NCI-H1092 treated with DMSO at 0.1 percent for 48 hours (cell line): ENCODE measurements around the gene TFB1M.
"Not testable (repeated sequence)": the region's sequence is repeated elsewhere in the genome, so short reads cannot be mapped to it uniquely, and the experiment has no call there.

ENCODE experiments used
- DNase-seq: peaks from one replicate; lab custom pipeline; 2025; lab: John Stamatoyannopoulos, UW

Gene TFB1M

DNA sequence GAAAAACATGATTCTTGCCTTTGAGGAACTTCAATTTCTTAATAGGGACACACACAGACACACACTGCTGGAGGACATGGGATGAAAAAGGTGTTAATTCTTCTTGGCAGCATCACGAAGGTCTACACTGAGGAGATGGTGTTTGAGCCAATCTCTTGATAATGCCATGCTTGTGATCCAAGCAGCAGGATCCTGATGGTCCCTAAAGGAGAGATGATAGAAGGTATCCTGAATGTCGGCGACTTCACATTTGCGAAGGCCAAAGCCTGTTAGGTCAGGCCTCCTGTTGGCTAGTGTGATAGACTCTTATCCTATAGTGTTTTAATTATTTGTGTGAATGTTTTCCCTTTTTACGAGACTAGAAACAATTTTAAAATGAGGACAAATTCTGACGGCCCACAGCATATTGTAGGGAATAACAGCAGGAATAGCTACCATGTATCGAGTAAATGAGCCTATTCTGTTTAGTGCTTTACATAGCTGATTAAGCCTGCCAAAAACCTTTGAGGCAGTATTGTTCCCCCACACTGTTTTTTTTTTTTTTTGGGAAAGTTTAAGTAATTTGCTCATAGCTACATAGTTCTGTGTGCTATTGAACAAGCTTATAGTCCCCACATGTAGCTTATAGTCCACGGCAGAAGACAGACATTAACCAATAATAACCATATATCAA is 15.3 kb upstream of the TFB1M start:
- no peak for DNase-seq

DNA sequence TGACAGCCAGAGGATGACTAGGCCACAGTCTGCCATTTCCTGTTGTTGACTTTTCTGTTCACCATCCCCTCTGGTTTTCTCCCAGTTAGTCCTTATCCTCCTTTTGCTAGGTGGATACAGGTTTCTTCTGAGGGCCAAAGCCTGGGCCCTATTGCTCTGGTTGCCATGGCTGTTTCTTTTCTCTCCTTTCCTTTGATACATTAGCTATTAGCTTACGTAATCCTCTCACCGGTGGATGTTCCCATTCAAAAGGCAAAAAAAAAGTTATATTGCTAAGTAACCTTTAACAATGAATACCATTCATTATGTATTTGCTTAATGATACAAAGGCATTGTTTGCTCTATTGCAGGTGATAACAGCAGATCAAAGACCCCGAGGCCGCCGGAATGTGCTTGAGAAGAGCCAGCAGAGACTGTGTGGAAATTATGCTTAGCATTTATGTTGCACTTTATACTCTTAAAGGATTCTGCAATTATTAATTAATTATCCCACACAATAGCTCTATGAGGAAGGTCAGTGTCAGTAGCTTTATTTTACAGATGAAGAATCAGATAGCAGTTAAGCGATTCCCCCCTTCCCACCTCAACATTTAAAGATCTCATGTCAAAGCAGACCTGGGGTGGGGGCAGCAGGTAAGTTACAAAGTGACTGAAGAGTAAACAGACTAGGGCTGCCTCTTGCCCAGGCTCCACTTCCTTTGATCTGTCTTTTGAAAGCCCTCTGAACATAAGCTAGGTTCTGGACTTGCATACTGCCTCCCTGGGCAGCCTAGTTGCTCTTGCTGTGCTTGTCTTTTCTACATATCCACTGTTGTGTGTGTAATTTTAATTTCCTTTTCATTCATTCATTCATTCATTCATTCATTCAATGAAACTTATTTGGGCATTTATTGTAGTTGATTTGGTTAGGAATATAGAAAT is 14.5 kb upstream of the TFB1M start:
- DNase-seq = no peak

DNA sequence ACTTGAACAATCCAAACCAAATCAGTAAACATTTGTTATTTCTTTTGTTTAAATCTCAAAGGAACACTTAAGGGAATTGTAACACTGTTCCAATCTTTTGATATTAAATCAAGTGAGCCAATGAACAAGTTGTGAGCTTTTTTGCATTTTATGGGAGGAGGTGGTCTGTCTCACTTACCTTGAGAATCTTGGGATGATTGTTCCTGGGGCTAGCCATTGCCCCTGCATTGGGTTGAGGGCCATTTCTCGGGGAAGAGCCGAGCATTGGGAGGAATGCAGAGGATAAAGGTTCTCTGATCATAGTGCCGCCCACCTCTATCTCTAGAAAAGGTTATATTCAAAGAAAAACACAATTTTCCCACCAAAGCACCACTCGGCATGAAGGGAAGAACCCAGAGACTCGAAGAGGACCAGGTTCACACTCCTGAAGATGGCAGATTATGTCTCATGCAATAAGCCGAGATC is 13.8 kb upstream of the TFB1M start:
- DNase-seq = no peak

DNA sequence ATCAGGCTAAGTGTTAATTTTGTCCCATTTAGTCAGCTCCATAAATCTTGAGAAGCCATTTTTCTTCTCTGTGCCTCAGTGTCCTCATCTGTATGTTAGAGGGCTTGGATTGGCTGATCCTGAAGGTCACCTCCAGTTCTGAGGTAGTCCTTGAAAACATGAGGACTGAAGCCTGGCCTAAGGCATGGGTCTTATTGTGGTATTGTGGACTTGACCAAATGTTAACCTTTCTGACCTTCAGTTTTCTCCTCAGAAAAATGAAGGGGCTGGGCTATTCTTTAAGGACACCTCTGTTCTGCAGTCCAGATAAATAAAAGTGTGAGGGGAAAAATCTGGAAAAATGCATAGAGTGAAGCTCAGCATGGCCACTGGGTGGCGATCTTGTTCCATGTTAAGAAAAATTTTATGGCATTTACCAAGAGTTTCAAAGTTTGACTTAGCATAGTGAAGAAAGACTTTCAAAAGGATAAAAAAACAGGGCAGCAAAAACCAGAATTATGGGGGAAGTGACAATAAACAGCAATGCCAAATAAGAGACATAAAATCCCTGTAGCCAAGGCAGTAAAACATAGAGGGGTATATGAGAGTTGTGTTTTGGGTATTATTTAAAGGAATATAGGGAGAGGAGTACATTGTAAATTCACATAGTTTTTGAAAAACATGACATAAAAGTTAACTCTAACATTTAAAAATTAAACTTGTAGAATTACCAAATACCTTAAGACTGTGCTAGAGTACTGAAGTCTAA is 13.2 kb upstream of the TFB1M start:
- peak; percentile 64 for DNase-seq

DNA sequence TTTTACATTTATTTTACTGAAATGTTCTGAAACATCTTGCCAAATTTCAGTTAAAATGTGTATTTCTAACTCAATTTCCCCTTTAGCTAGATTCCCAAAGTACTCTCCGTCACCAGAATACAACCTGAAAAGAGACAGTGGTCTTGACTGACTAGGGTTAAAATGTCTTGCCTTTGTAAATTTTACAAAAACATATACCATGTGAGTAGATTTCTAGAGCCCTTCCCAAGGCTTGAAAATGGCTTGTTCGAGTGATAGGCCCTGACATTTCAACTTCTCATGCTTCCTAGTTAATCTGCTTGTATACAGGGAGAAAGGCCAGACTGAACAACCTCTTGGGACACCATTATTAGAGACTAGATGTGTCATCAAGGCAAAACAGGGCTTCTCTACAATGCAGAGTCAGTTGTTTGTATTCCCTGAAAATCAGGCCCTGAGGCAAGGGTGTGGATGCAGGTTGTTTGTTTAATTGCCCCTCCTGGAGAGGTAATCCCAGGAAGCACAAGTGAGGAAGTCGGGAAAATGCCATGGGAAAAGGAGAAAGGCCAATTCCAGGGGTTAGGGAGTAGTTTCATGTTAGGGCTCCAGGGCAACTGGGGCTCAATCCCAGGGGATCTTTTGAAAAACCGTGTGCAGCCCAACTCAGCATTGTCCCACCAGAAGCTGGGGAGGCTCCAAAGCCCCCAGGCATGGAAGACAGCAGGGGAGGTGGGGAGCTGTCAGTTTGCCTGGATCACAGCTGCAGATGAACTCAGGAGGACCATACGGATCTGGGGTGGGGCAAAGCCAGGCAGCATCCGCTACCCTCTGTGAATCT is 11.6 kb upstream of the TFB1M start:
- DNase-seq = no peak

DNA sequence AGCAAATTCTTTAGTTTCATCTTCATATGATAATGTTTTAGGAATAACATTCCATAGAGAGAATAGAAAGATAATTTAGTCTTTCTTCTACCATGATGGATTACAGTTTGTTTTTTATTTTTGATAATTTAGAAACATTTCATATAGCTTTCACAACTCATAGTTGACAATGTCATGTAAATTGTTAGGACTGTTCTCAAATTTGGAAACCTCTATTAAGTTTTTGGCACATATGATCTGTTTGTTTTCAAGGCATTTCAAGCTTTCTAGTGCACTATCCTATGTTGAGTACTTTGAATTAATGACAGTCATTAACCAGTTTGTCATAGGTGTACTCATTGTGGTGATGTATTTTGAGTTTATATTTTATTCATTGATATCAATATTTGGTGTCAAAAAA is 10.7 kb upstream of the TFB1M start:
- DNase-seq = no peak

DNA sequence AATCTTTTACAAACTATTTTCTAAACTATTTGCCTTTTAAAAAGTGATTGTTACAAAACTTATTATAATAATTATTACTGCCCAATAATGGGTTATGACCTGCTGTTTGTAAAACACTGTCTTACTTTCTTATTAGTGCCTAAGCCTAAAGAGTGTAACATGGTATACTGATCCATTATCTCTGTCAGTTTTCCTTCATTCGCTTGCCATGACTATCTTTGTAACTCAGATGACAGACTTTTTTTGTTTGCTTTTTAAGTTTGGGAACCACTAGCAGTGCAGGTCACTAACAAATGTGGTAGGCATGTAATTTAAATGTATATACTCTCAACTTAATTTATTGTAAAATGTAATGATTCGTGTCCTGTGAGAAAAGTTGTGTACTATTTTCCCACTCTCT is 9.9 kb upstream of the TFB1M start:
- no peak for DNase-seq

DNA sequence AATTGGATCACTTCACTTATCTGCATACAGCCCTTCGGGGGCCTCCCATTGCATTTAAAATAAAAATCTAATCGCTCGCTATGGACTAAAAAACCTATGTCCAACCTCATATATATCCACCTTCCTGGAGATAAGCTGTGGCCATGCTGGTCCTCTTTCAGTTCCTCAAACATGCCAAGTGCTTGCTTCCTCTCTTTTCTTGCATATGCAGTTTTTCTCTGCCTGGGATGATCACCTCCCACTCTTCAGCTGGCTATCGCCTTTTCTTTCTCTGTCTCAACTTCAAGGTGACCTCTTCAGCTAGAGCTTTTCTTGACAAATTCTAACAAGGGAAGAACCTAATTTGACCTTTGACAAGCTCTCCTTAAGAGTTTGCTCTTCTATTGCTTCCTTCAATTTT is 5.6 kb upstream of the TFB1M start:
- DNase-seq = no peak

DNA sequence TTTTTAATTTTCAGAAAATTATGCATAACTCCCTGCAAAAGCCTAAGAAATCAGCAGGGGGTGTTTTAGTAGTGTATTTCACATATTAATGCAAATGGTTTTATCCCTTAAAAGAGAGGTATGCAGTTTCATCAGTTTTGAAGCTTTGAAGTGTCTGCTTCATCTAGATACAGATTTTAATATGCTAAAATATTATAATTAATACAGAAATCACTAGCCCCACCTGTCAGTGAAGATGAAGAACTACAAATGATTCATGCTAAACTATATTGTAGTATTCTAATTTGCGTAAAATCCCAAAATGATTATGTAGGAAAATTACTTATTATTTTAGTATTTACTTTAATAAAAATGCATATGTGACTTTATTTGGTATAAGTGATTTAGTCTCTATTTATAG is 2.9 kb upstream of the TFB1M start:
- DNase-seq = no peak

DNA sequence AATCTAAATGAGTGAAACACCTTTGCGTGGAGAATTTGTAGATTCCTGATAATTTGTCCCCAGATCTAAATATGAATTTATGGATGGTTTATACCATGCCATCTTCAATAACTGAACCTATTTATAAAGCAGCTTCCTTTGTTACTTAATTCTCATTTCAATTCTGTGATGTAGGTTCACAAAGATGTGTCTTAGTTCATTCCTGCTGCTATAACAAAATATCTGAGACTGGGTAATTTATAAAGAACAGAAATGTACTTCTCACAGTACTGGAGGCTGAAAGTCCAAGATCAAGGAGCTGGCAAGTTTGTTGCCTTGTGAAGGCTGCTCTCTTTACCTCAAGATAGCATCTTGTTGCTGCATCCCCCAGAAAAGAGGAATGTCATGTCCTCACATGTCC is 2.1 kb upstream of the TFB1M start:
- DNase-seq = no peak

DNA sequence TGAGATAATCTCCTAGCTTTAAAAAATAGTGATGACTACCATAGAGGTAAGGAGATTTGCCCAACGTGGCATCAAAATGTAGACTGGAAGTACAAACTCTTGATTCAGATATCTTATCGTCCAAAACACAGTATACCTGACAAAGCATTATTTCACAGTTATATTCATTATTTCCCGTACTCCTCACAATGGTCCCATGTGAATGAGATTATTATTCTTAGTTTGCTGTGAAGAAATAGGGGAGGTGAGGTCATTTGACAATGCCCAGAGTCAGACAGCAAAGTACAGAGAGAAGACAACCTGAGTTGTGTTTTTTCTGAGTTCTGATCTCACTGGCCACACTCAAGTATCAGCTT is 1.2 kb upstream of the TFB1M start:
- DNase-seq = no peak

DNA sequence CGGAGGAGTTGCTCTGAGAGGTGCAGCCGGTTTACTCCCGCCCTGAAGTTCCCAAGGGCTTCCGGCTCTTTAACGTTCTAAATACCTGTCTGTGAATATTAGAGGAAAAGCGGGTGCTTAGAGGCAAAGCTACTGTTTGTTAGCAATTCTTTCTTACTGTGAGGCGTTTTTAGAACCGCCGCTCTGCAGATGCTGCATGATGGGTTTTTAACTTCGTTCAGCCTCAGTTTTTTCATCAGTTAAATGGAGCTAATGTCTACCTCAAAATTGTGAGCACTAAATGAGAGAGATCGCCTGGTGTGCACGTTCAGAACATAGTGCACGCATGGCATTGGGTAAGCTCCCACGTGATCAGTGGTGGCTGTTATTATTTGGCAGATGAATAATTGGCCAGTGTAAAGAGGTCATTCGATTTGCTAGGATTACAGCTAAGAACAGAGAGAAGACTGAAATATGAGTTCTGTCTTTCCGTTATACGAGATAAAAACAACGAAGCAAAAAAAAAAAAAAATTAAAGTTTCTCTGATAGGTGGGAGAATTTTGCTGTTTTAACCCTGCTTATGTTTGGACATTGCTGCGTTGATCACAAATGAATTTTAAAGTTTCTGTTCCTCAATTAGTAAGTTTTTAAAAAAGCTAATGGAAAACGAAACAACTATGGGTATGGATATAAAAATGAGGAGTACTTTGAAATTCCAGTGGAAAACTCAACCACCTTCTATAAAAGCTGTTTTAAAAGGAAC is 660 bp upstream of the TFB1M start:
- DNase-seq = peak; percentile 96

DNA sequence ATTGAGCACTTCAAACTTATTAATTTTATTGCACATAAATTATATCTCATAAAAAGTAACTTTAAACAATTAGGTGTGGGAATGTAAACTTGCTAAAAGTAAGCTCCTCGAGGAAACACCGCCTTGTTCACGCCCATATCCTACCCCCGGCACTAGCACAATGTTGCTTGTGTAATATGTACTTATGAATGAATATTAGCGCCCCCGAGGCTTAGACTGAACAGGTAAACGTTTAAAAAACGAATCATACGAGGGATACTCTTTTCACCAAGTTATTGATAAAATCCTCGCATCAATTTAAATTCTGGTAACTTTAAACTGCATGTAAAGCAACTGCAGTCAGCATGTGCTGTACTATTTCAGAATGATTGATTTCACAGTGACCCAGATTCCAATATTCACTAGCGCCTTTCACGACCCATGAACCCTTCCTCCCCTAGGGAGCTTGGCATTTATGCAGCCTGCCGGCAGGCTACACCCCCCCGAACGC is 637 bp downstream of the TFB1M start:
- peak; percentile 39 for DNase-seq

DNA sequence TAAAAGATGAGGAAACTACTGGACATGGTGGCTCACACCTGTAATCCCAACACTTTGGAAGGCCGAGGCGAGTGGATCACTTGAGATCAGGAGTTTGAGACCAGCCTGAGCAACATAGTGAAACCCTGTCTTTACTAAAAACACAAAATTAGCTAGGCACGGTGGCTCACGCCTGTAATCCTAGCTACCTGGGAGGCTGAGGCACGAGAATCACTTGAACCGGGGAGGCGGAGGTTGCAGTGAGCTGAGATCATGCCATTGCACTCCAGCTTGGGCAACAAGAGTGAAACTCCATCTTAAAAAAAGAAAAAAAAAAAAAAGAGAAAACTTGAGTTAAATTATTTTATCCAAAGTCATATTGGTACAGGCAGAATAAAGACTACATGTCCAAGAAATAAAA is 1.3 kb downstream of the TFB1M start:
- DNase-seq = not testable (repeated sequence)

DNA sequence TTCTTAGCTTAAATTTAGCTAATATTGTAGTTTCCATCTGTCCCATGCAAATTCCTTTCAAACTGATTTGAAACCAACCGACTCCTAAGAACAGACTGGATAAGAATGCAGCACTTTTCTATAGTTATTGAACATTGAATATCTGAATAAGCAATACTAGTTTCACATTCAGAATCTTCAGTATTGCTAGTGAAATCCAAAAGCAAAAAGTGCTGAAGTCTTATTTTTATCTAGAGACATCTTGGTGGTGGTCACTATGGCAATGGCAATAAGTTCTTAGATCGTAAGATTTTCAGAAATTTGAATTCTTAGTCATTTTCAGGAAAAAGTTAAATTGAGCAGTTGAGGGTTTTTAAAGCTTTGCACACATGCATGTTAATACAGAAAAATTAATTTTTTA is 2.7 kb downstream of the TFB1M start:
- DNase-seq = no peak

DNA sequence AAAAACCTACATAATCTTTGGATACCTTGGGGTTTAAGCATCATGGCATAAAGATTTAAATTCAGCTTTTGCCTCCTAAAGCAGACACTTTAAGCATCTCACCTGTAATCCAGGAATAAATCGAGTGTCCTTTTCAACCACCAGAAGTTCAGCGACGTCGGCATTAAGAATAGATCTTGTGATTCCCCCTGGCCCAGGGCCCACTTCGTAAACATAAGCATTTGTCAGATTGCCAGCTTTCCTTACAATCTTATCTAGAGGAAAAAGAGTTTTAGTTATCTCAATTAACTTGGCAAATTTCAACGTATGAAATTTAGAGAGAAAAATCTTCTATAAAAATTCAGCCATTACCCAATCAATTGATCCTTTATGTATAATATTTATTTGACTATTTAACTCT is 3.2 kb downstream of the TFB1M start:
- DNase-seq = peak; percentile 10

DNA sequence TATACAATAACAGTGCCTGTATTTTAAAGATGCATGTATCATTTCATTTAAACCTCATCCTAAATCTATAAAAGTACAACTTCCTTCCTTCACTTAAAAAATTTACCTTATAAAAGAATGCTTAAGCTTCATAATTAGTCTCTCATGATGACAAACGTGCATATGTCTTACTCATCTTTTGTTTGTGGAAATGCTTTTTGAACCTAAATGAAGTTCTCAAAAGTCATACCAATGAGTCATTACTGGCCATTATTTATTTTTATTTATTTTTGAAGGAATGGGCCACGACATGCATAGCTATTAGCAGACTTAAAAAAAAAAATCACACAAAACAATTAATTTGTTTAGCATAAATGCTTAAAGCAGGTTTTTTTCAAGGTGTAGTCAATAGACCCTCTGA is 3.7 kb downstream of the TFB1M start:
- no peak for DNase-seq

DNA sequence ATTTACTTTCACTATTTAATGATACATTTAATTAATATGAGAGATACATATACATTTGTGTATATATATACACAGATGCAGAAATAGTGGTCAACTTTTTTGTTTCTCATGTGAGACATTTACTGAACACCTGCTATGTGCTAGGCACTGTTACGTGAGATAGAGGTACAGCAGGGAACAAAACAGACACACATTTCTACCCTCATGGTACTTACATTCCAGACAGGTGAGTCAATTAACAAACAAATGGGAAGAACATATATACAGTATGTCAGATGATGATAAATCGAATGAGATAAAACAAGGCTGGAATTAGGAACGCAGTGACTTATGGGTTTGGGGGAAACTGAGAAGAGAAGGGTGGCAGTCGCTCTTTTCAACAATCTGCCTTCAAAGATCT is 5.1 kb downstream of the TFB1M start:
- DNase-seq = no peak

DNA sequence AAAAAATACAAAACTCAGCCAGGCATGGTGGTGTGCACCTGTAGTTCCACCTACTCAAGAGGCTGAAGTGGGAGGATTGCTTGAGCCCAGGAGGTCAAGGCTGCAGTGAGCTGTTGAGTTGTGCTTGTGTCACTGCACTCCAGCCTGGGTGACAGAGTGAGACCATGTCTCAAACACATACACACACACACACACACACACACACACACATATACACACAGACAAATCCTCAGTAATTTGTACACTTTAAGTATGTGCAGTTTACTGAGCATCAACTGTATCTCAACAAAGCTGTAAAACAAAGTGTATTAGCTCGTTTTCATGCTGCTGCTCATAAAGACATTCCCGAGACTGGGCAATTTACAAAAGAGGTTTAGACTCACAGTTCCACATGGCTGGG is 7.3 kb downstream of the TFB1M start:
- no peak for DNase-seq

DNA sequence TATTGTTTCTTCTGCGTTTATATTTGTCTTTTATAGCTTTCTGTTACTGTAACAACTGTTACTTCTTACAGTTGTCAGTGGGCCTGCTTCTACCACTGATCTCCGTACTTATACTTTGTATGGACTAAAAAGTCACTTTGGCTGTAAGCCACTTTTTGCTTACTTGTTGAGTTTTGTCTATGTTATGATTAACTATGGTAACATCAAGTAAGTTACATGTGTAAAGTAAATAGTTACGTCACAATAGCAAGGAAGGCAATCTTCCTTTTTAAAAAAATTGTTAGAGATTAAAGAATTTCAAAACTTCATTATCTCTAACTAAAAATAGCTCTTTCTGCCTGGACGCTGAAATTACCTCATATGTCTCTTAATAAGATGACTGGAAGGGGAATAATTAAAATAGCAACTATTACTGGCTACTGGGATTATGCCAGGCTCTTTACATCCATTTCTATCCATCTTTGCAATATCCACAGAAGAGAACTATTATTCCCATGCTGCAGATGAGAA is 10.9 kb downstream of the TFB1M start:
- DNase-seq = no peak

DNA sequence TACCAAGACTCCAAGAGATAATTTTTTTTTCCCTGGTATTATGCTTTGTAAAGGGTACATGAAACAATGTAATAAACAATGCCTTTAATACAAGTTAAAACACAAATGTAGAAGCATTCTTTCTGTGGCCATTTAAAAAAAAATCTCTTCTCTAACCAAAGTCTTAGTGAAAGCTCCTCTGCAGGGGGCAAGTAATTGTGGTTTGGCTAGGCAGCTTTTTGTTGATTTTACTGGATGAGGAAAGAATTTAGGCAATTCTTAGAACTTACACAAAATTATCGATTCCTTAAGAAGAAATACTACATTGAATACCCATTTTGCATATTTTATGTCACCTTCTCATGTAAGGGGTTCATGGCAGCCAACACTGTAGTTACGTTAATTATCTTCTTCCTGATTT is 12.4 kb downstream of the TFB1M start:
- DNase-seq = no peak
